HepG2 (cell line): Measurements from ENCODE around the gene LRP2. TPM values are rescaled to one million over a fixed set of nuclear protein-coding genes. Genes with fewer than 3 reads are reported as not detected.

Experiments used
- ATAC-seq: fragments of 200-7000 bp; cut with Tn5 transposase; 3 replicates; pipeline ENCODE4 v1.9.1; 2020; ENCODE audit warnings: mild to moderate bottlenecking, moderate library complexity
- BruUV-seq: library from RNA; stranded (reverse); fragments of 400-500 nt; replicated peaks from 2 replicates; lab custom pipeline; 2021; lab: Mats Ljungman, UMichigan
- CTCF ChIA-PET: fragments of 300-600 bp; formaldehyde crosslinking; extraction: SDS; loops from one replicate; lab custom pipeline; 2021; ENCODE audit warnings: low total read pairs, inconsistent platforms, low intra/inter-chr PET ratio; lab: Yijun Ruan, JAX
- POLR2A ChIA-PET: fragments of 350-600 bp; sonication (Branson Sonifier 250); formaldehyde crosslinking; loops from one replicate; lab custom pipeline; 2020; ENCODE audit warnings: antibody characterized with exemption, inconsistent platforms; lab: Yijun Ruan, JAX
- DNase-seq: peaks from one replicate; pipeline ENCODE4 v3.0.0-alpha.2; 2015; ENCODE audit warnings: low spot score
- FAIRE-seq: peaks from 3 replicates; lab custom pipeline; 2011; peaks lifted over from hg19 to GRCh38; lab: Jason Lieb, UNC
- H2AFZ ChIP-seq: one replicate; pipeline ENCODE4 v1.6.1; 2011; ENCODE audit warnings: low read length, inconsistent platforms
- H3K27ac ChIP-seq: fragments of 300-600 bp; 3 replicates; pipeline ENCODE4 v1.8.0; 2011; ENCODE audit warnings: mixed run types, mild to moderate bottlenecking, mixed read lengths, low read length, inconsistent platforms; ENCODE audit not compliant: insufficient read depth; ENCODE audit errors: extremely low read length
- H3K27me3 ChIP-seq, 2 experiments: fragments of 200-600 bp in 1 of 2; 2 replicates in 1 of 2; 3 replicates in 1 of 2; pipeline versions ENCODE4 v1.6.0 to v1.8.0; 2011; ENCODE audit warnings: low read length in 2 of 2, mild to moderate bottlenecking in 2 of 2, moderate library complexity in 2 of 2, inconsistent platforms in 1 of 2; ENCODE audit not compliant: insufficient read depth in 2 of 2, control insufficient read depth in 1 of 2
- H3K36me3 ChIP-seq, 2 experiments: fragments of 200-600 bp in 1 of 2; replicated peaks in 1 of 2; 2 replicates in 1 of 2; 3 replicates in 1 of 2; pipeline versions ENCODE4 v1.5.1 to v1.8.0; 2011; ENCODE audit warnings: low read length in 2 of 2, inconsistent platforms in 1 of 2; ENCODE audit not compliant: insufficient read depth in 2 of 2, control insufficient read depth in 1 of 2
- H3K4me1 ChIP-seq: 2 replicates; pipeline ENCODE4 v1.5.1; 2012; ENCODE audit warnings: low read length, inconsistent platforms; ENCODE audit not compliant: insufficient read depth
- H3K4me2 ChIP-seq: 2 replicates; pipeline ENCODE4 v1.6.0; 2011; ENCODE audit warnings: low read depth, low read length, inconsistent platforms
- H3K4me3 ChIP-seq, 3 experiments: fragments of 200-600 bp in 1 of 3; sonication (generic), shearing (Covaris generic) in 1 of 3; replicated peaks in 1 of 3; 2 replicates each; pipeline ENCODE4 v1.5.1; 2011 to 2016; ENCODE audit warnings: low read length in 3 of 3, inconsistent platforms in 2 of 3, low read depth in 2 of 3, mild to moderate bottlenecking in 2 of 3, control low read depth in 1 of 3, mixed read lengths in 1 of 3; ENCODE audit not compliant: insufficient read depth in 1 of 3
- H3K79me2 ChIP-seq: one replicate; pipeline ENCODE4 v1.6.1; 2011; ENCODE audit warnings: low read length, inconsistent platforms; ENCODE audit not compliant: insufficient read depth
- H3K9ac ChIP-seq: 2 replicates; pipeline ENCODE4 v1.6.0; 2011; ENCODE audit warnings: mild to moderate bottlenecking, low read depth, low read length, inconsistent platforms; ENCODE audit not compliant: insufficient read depth
- H3K9me3 ChIP-seq: 2 replicates; pipeline ENCODE4 v1.5.1; 2012; ENCODE audit warnings: mild to moderate bottlenecking, low read length
- H4K20me1 ChIP-seq: 2 replicates; pipeline ENCODE4 v1.6.0; 2011; ENCODE audit warnings: inconsistent platforms, mild to moderate bottlenecking, low read length, moderate library complexity; ENCODE audit not compliant: insufficient read depth
- ARID3A ChIP-seq: IDR thresholded peaks from 2 replicates; pipeline ENCODE4 v1.6.1; 2012; ENCODE audit warnings: low read depth, low read length, improper control_type of control experiment
- HNF1B ChIP-seq: sonication (generic); formaldehyde crosslinking; IDR thresholded peaks from 2 replicates; pipeline ENCODE4 v1.5.1; 2020; ENCODE audit warnings: mild to moderate bottlenecking, moderate library complexity, missing genetic modification reagents
- SAP130 ChIP-seq: IDR thresholded peaks from 2 replicates; pipeline ENCODE4 v1.6.1; 2016; ENCODE audit warnings: low read depth
- SMAD9 ChIP-seq: sonication (generic); formaldehyde crosslinking; IDR thresholded peaks from 2 replicates; pipeline ENCODE4 v1.5.1; 2020; ENCODE audit warnings: mild to moderate bottlenecking, missing genetic modification reagents
- SMC3 ChIP-seq: IDR thresholded peaks from 2 replicates; pipeline ENCODE4 v1.6.1; 2011; ENCODE audit warnings: low read length, improper control_type of control experiment
- WGBS: methylation state at CpG from one replicate; pipeline ENCODE4 v1.1.6; 2017; ENCODE audit warnings: low lambda C conversion rate; 5-methylcytosine and 5-hydroxymethylcytosine counted together
- in situ Hi-C: cut with HindIII; loops from 2 replicates; pipeline ENCODE4 v1.10.0; 2017; ENCODE audit warnings: low pct_unique_long_range_greater_than_20kb; ENCODE audit not compliant: extremely low pct_ligation_motif_present
- intact Hi-C: fragments of 100-400 bp; cut with micrococcal nuclease; formaldehyde crosslinking; loops from one replicate; pipeline ENCODE4 v1.10.0; 2022; ENCODE audit not compliant: unreplicated experiment
- polyA plus RNA-seq, 8 experiments: library from polyadenylated mRNA; depleted of rRNA in 3 of 8; stranded (reverse) in 7 of 8; unstranded in 1 of 8; fragments of >200 nt; fragmentation: Illumina TruSeq in 4 of 8; extraction: Trizol in 4 of 8; gene quantifications; 2 replicates each; pipeline versions ENCODE4 v1.2.1 to v1.2.3, GENCODE V29; 2011 to 2016; ENCODE audit warnings: low read depth in 4 of 8, missing spikeins in 1 of 8, mixed read lengths in 1 of 8; ENCODE audit not compliant: insufficient read depth in 1 of 8
- total RNA-seq, 5 experiments: library from RNA; depleted of rRNA; stranded (reverse); fragments of >200 nt; fragmentation: Illumina TruSeq; extraction: Trizol; gene quantifications; 2 replicates each; pipeline ENCODE4 v1.2.3, GENCODE V29; 2016; ENCODE audit warnings: low read depth in 1 of 5

The LRP2 gene
- total and polyA plus RNA-seq, 2 of the 13 experiments (the other 11 are each of a cell fraction or from before 2014, with no cell fraction given): 0.03 to 0.15 TPM

- TF ChIP-seq HNF1B (CRISPR knock-in tag) (no peak), SMC3 (peak; percentile 62), ARID3A (peak; percentile 64; the same call in 1 of the 2 replicates)
Measured at GRCh38 chr2:169131587-169132512, 230.5 kb downstream of the LRP2 start (continued).

GRCh38 chr2:169129703-169130243 is 232.6 kb downstream of the LRP2 start:
- in situ Hi-C loops: no loop called here
- Histone ChIP-seq H3K27me3 (peaks cover 0 to 8% of the 10 kb centered on the region in 2 experiments; a peak in 2 of 5 replicates), H3K9ac (no peak overlapping the region), H2AFZ (no peak overlapping the region), H3K9me3 (no peaks in the 10 kb centered on the region), H4K20me1 (no peaks in the 10 kb centered on the region), H3K4me2 (no peak overlapping the region), H3K27ac (no peak overlapping the region), H3K4me3 (no peak overlapping the region), H3K4me1 (no peaks in the 10 kb centered on the region), H3K79me2 (no peaks in the 10 kb centered on the region), H3K36me3 (no peaks in the 10 kb centered on the region)
- ATAC-seq: peak; percentile 36
- CTCF ChIA-PET: no interaction called here
- 33% methylated on average over 5 of the region's 5 CpGs for WGBS
- no TSS peak for BruUV-seq
- FAIRE-seq: no peak
- DNase-seq: no peak
- no peak for TF ChIP-seq SAP130
- no peak for TF ChIP-seq SMAD9
- intact Hi-C loops: no loop called here
- POLR2A ChIA-PET: no interaction called here
